C1 segment of cervical spinal cord (tissue), 14 donors: ENCODE data around the gene RBM20.
"Not testable (repeated sequence)": the region's sequence is repeated elsewhere in the genome, so short reads cannot be mapped to it uniquely, and the experiment has no call there.

Experiments used
- DNase-seq, 14 donors: peaks; one replicate each; lab custom pipeline; 2025; lab: John Stamatoyannopoulos, UW

Gene RBM20

GRCh38 chr10:110704070-110704469 is 59.9 kb downstream of the RBM20 start:
- no peak for DNase-seq

DNA sequence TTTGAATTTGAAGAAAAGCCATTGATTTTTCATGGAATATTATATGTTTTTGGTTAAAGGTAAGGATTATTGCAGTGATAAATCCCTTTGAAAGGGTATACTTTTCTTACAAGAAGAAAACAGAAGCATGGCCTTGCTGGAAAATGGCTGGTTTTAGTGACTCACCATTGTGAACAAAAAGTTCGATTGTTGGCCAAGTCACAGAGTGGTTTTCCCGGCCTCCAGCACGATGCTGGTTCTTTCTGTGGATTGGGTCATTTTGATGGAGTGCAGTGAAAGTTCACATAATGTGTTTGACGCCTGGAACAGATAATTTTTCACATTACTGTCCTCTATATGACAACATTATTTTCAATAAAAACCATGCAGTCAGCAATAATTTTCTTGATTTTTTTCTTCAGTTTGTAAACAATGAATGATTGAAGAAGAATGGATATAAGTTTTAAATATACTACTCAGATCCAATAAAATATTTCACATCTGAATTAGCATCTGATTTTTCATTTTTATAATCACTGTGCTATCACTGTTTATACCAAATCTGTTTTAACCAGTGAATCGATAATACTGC is 60.9 kb downstream of the RBM20 start:
- DNase-seq: no peak

DNA sequence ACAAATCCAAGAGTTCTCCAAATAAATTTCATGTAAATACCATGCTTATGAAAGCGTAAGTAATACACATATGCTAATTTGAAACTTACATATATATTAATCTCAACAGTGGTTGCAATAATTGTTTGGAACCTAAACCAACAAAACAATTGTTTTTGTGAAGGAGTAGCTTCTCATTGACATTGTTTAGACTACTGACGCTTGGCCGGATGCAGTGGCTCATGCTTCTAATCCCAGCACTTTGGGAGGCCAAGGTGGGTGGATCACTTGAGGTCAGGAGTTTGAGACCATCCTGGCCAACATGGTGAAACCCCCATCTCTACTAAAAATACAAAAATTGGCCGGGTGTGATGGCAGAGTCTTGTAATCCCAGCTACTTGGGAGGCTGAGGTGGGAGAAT is 61.5 kb downstream of the RBM20 start:
- DNase-seq: not testable (repeated sequence)

DNA sequence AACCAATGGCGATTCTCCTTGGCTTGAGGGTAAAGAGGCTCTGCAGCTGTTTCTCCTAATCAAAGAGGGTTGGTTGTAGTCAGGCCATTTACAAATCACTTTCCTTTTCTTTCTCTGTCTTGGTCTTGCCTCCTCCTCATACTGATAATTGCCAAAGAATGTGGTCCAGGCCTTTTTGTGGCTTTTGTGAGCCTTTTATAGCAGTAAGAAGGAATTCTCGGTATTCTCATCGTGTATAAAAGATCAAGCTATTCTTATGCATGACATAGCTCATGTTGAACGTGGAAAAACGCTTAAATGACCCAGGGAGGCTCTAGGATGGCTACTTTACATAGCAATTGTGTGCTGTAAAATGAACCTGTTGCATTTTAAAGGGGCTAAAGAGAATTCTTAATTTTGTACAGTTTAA is 62.6 kb downstream of the RBM20 start:
- no peak for DNase-seq

DNA sequence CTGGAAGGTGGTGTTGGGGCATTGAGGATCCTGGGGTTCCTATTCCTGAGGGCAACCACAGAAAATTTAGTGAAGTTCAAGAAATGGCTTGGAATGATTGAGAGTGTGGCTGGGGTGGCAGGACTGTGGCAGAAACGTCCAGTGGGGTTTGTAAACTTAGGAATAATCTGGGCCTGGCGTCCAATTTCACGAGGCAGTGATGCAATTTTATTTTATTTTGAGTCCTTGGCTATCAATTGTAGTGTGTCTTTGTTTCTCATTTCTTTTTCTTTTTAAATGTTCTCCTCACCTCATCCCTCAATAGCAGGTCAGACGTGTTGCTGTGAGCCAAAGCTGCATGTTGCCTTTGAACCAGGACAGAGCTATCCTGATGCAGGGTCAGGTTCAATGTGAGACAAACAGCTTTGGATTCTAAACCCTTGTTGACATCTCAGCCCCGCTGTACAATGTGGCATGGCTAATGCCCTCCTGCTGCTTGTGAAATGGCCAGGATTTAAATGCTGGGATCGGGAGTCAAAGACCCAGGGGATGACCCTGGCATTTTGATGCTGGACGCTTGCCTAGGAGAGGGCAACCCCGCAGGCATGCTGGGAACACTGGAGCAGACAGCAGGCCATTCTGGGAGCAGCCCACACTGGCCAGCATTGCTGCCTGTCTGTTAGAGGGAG is 64.8 kb downstream of the RBM20 start:
- DNase-seq: no peak

DNA sequence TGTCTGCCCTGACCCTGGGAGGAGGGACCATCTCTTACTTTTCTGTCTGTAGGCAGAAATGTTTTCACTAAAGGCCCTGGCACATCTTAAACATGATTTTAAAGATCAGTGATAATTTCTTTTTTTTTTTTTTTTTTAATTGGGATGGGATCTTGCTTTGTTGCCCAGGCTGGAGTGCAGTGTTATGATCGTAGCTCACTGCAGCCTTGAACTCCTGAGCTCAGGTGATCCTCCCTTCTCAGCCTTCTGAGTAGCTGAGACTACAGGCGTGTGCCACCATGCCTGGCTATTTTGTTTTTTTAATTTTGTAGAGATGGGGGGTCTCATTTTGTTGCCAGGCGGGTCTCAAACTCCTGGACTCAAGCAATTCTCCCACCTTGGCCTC is 65.3 kb downstream of the RBM20 start:
- DNase-seq: no peak

DNA sequence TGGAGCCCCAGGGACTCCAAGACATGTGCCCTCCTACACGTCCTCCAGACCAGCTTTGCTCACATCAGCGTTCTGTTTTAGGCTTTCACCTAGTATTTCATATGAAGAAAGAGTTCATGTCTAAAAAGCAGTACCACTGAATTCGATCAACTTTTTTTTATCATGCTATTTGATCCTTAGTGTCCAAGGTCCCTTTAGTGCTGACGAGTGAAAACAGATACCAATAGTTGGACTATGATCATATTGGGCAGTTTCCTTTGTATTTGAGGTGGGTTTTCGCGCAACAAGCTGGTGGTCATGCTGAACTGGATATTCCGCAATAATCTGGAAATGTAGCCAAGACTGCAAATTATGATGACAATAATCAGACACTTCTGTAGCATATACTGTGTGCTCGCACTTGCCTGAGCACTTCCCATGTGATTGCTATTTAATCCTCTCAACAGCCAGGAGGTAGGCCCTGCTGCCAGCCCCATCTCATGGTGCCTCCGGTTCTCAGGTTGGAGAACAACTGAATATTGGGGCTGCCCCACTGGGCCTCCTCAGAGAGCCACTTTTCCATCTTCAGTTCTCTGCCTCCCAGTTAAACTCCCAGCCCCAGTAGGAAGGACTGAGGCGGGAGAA is 65.9 kb downstream of the RBM20 start:
- DNase-seq: no peak

GRCh38 chr10:110710621-110711020 is 66.5 kb downstream of the RBM20 start:
- no peak for DNase-seq

DNA sequence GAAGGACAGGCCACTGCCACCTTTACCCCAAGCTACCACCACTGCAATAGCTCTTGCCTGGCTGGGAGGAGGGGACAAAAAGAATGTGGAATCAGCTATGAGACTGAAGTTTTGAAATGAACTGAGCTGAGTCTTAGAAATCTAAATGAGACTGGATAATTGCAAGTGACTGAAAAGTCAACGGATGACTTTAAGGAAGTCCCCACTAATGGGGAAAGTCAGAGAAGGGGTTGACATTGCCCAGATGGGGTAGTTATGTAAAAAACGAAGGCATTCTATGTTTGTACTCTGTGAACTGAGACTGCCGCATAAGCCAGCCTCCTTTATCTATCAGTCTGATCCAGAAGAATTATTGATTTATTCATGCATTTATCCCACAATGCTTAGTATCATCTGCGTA is 67.2 kb downstream of the RBM20 start:
- no peak for DNase-seq

- no peak for DNase-seq
These were observed 70.2 kb downstream of the RBM20 start for GRCh38 chr10:110714356-110714755.

- peak in 2 of 14 donors; percentile 8 to 11 for DNase-seq
These were observed 73.8 kb downstream of the RBM20 start for GRCh38 chr10:110717781-110718589.

DNA sequence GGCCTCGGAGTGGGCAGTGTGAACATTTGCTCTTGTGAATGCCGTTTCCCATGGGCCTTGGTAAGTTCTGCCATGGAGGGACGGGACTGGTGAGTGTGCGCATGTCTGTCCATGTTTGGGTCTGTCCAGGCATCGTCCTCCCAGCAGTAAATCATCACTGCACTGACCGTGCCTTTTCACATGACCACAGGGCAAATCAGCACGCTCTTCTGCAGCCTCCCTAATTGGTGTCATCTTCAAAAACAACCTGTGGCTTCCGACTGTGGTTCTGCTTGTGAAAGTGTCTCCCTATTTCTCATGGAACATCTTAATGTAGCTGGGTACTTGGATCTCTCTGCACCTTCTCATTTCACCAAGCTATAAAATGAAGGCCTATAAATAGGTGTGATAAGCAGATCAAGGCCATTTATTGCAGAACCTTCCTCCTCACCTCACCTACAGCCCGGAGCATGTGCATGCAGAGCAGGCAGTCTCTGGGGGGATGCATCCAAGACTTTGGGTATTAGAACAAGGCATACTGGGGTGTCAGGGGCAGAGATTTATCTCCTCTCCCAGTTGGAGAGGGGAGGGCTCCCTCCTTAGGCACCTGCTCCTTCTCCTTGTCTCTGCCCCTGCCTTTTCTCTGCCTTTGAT is 77.4 kb downstream of the RBM20 start:
- no peak for DNase-seq

DNA sequence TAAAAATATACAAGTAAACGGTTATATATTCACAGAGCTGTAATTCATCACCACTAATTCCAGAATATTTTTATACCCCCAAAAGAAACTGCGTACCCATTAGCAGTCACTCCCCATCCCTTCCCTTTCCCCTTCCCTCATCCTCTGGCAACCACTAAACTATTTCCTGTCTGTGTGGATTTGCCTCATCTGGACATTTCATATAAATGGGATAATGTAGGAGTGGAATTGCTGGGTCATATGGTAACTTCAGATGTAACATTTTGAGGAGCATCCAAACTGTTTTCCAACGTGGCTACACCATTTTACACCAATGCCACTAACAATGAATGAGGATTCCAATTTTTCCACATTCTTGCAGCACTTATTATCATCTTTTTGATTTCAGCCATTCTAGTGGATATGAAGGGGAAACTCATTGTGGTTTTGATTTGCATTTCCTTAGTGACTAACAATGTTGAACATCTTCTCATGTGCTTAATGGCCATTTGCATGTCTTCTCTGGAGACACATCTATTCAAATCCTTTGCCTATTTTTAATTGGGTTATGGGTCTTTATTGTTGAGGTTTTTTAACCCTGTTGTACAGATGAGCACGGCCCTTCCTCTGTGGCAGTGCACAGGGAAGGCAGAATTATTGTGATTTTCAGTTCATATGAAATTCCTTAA is 79.2 kb downstream of the RBM20 start:
- DNase-seq: no peak

DNA sequence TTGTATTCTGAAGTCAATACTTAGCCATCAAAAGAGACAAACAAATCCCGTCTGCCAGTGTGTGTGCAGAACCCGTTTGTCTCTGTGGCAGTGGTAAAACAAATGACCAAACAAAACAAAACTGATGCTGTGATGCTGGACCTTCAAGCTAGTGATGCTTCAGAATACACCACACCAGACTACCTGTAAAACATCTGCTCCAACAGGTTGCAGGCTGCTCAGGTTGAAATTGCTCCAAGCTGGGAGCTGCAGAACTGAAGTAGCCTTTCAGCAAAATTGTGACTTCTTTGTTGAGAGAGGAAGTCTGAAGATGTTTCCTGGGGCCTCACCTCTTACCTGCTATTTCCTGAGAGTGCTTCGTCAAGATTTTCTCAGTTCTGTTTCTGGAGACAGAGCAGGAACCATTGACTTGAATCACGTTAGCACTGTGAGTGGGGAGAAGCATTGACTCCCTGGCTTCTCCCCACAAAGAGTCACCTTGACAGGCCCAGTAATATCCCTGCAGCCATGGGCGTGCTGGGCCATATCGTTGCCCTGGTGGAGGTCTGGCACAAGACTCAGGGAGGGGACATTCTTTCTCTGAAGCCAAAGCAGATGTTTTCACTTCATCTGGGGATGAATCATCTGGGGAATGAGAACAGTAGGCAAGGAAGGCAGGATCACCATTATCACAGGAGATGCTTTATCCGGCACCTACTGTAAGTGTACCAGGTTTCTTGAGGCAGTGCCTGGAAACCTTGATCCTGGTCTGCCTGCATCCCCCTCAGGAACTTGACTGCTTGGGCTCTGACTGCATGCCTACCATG is 80.2 kb downstream of the RBM20 start:
- DNase-seq: no peak

DNA sequence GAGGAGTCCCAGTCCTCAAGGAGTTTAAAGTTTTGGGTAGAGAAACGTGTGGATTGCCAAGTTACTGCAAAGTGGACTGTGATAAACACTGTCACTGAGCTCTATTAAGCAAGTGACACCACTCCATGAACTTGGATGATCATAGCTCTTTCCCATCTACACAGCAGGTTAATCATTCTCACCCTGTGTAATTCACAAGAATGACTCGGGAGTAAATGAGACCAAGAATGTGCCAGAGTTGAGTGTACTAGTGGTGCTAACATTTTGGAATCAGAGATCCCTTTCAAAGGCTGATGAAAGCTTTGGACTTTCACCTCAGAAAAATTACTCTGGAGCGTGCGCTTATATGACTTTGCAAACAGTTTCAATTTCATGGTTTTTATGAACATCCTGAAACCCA is 80.8 kb downstream of the RBM20 start:
- DNase-seq: no peak

DNA sequence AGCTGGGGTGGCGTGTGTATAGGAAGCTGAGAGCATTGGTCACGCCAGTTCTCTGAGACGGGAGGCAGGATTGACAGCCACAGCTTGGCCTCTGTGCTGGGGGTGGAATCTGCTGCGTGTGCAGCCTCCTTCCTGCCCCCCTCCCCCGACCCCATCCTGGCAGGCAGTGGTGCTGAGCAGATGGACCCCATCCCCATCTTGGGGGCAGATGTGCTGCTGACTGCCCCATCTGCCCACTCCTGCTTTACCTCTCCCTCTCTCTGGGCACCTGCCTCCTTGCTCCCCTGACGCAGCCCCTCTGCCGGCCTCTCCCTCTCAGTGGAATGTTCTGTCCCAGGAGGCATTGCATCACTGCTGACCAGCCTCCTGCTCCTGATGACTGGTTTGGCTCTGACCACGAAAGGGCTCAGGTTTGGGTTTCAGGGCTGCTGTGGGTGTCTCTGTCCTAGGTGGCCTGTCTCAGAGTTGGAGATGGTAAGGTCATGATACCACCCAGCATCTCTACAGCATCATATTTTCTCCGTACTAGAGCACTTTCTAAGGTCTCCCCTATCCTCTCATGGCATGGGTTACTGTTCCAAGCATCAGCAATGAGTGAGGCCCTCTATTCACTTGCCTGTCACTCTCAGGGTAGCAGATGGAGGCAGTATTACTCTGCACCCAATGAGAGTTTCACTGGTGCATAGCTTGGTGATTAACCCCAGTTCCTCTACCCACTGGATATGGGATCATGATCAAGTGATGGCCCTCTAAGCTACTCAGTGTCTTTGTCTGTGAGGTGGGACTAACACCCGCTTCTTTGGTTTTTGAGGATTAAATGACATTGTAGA is 81.9 kb downstream of the RBM20 start:
- DNase-seq: no peak

GRCh38 chr10:110727785-110728184 is 83.6 kb downstream of the RBM20 start:
- not testable (repeated sequence) for DNase-seq

DNA sequence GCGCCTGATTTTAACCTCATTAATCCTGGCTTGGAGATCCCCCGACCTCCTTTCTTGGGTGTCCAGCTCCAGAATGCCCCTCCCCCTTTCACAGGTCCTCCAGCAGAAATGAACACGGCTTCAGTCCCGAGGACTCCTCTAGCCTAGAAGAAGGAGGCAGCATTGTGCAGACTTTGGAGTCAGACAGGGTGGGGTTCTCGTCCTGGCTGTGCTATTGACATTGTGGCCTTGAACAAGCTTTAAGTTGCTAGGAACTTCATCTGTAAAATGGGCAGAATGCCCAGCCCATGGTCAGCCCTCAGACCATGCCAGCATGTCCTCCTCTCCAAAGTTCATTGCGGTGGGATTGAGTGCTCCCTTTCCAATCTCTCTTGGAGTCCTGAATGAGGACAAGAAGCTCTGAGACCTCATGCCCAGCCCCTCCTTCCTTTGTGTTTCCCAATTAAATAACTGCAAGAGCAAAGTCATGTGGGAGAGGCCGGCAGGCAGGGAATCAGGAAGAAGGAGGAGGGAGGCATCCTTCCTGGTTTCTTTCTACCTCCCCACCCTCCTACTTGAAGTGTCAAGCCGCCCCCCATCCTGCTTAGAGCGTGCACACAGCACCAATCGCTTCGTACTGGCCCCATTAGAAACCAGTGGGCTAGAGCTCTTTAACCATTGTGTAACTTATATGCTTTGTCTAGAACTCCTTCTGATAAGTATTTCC is 86.4 kb downstream of the RBM20 start:
- no peak for DNase-seq
